Activated naive CD8-positive, alpha-beta T cell treated with anti-CD3 and anti-CD28 coated beads, Interleukin-2, amount 10 ng/mL, durations not matched to agents 7 days and 5 days (primary cell): Measurements from ENCODE around the gene IRS1. TPM values are rescaled to one million over a fixed set of nuclear protein-coding genes. Genes with fewer than 3 reads are reported as not detected.

Source experiments
- ATAC-seq: fragments of 150-1000 bp; cut with Tn5 transposase; one replicate; pipeline ENCODE4 v1.10.0; 2021; ENCODE audit warnings: low read depth, moderate library complexity
- POLR2A ChIA-PET: fragments of 350-600 bp; sonication (Branson Sonifier 250); formaldehyde crosslinking; loops from one replicate; lab custom pipeline; 2021; ENCODE audit warnings: antibody characterized with exemption; lab: Charles Lee
- DNase-seq: peaks from one replicate; pipeline ENCODE4 v3.0.0; 2021
- H3K27ac Mint-ChIP-seq: one replicate; pipeline ENCODE4 v1.8.0; 2022; ENCODE audit warnings: mild to moderate bottlenecking, mixed read lengths
- H3K27me3 Mint-ChIP-seq: one replicate; pipeline ENCODE4 v1.8.0; 2022; ENCODE audit warnings: mild to moderate bottlenecking, moderate library complexity, mixed read lengths
- H3K36me3 Mint-ChIP-seq: one replicate; pipeline ENCODE4 v1.8.0; 2021; ENCODE audit warnings: mild to moderate bottlenecking, mixed read lengths
- H3K4me1 Mint-ChIP-seq: one replicate; pipeline ENCODE4 v1.8.0; 2021; ENCODE audit warnings: mixed read lengths
- H3K4me3 Mint-ChIP-seq: one replicate; pipeline ENCODE4 v1.8.0; 2022; ENCODE audit warnings: mild to moderate bottlenecking, moderate library complexity, mixed read lengths
- H3K9me3 Mint-ChIP-seq: one replicate; pipeline ENCODE4 v1.8.0; 2021; ENCODE audit warnings: mixed read lengths
- total RNA-seq, 2 experiments: library from RNA; stranded (reverse); gene quantifications; one replicate each; pipeline ENCODE4 v1.2.3, GENCODE V29; 2021

Gene IRS1
- total RNA-seq, 2 experiments from 2014 or later = 6.5 to 8.0 TPM

DNA sequence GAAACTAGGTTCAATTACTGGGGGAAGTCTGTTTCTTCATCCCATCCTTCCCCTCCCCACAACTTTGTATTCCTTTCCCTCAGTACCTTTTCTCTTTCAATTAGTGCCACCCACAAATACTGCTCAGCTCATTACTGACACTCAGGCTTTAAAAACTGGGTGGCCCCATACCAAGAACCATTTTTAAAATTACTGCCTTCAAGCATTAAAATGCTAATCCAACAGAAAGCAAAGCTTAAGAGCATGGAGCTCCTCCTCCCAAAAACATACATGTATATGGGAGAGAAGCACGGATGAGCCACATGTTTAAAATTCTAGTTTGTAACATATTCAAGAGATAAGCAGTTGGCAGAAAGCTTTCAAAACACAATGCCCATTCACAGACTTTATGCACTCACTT, 44.0 kb downstream of the IRS1 start:
- no peak overlapping the region for H3K27ac Mint-ChIP-seq
- ATAC-seq (no peak), DNase-seq (no peak)
- no peaks in the 10 kb centered on the region for H3K27me3 Mint-ChIP-seq
- POLR2A ChIA-PET = no interaction called here
- no peak overlapping the region for H3K4me3 Mint-ChIP-seq
- peaks cover 1% of the 10 kb centered on the region for H3K36me3 Mint-ChIP-seq
- H3K4me1 Mint-ChIP-seq = peaks cover 2% of the 10 kb centered on the region
- H3K9me3 Mint-ChIP-seq = no peaks in the 10 kb centered on the region

DNA sequence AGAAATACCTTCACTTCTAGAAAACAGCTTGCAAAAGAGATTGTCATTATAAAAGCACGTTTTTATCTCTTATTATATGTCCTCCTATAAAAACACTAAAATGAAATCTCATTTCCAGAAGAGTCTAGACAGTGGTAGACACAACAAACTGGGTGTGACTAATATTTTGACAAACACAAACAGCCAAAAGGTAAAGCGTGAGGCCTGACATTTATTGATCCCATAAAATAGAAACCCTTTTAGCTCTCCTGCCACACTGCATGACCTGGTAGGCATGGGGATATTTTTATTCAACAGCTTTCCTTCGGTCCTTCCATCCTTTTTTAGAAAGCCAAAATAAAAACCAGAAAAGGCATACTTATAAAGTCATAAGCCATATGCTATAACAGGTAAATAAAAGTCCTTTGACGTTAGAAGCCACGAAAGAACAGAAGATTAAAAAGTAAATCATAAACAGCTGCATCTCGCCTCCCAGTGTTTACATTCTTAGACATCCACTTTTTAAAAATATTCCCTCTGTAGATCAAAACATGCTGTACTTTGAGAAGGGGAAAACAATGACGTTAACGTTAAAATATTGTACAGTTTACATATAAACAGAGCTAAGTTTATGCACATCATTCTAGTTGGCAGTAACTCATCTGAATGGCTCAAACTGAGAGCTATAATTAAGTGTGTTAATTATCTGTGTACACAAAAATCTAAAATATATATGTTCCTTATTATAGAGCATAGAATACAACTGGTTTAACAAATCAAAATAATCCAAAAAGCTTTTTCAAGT, 44.6 kb downstream of the IRS1 start:
- peaks cover 1% of the 10 kb centered on the region for H3K36me3 Mint-ChIP-seq
- no peaks in the 10 kb centered on the region for H3K27me3 Mint-ChIP-seq
- H3K27ac Mint-ChIP-seq = no peak overlapping the region
- peaks cover 2% of the 10 kb centered on the region for H3K4me1 Mint-ChIP-seq
- DNase-seq (no peak), ATAC-seq (no peak)
- no peak overlapping the region for H3K4me3 Mint-ChIP-seq
- H3K9me3 Mint-ChIP-seq = peaks cover 2% of the 10 kb centered on the region
- POLR2A ChIA-PET = no interaction called here

DNA sequence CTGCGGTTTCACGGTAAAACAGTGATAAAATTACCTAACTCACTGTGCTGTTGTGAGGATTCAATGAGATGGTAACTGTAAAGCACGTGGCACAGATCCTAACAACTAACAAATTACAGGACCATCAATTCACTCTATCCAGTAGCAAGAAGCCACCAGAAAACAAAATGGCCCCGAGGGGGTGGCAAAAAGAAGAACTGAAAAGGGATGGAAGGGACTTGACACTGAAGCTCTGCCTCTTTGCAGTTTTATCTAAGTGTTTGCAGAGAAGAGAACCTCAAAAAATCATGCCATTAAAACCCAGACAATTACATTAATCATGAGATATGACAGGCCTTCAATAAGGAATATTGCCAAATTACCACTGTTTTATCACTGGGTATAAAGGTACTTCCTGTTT, 46.7 kb downstream of the IRS1 start:
- POLR2A ChIA-PET = no interaction called here
- no peak for DNase-seq
- Mint-ChIP-seq H3K4me1 (peaks cover 2% of the 10 kb centered on the region), H3K4me3 (no peak overlapping the region), H3K36me3 (peaks cover 9% of the 10 kb centered on the region), H3K27ac (no peak overlapping the region), H3K9me3 (peaks cover 2% of the 10 kb centered on the region), H3K27me3 (no peaks in the 10 kb centered on the region)
- ATAC-seq = no peak

DNA sequence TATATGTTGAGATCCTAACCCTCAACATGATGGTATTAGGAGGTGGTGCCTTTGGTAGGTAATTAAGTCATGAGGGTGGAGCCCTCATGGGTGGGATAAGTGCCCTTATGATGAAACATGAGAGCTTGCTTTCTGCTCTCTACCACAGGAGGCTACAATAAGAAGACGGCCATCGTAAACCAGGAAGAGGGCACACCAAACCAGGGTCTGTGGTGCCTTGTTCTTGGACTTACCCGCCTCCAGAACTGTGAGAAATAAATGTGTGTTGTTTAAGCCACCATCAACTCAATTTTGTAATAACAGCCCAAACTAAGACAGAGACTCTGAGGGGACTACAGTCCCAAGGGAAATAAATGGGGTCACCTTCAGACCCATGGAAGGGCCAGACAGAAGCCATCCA, 52.3 kb downstream of the IRS1 start:
- no peak for ATAC-seq
- Mint-ChIP-seq H3K36me3 (peaks cover 13% of the 10 kb centered on the region), H3K27ac (no peak overlapping the region), H3K9me3 (peaks cover 3% of the 10 kb centered on the region), H3K4me3 (no peak overlapping the region), H3K27me3 (no peaks in the 10 kb centered on the region), H3K4me1 (peaks cover 3% of the 10 kb centered on the region)
- DNase-seq = no peak
- POLR2A ChIA-PET = no interaction called here

DNA sequence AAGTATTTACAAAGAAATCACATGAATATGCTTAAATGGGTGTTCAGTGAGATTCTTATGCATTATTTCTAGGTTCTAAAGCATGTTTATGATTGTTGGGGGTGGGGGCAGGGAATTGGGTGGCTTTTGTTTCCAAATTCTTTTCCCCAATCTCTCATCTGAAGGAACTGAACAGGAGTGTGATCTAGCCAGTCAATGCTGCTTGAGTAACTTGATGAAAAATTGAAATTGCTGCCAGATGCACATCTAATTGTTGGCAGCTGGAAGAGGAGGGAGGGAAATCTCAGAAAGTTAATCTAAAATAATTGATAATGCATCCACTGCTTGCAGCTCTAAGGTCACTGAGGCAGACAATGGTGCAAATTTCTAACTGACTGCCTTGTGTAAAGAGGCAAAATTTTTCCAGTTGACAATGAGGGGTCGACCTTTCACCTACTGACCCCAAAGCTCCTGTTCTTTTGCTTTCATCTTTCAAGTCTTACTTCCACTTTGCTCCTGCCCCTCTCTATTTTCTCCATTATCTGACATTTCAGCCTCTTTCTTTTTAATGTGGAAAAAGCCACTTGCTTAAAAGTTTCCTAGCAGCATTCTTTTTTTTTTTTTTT, 53.3 kb downstream of the IRS1 start:
- H3K4me3 Mint-ChIP-seq = no peak overlapping the region
- DNase-seq = no peak
- H3K27ac Mint-ChIP-seq = no peak overlapping the region

DNA sequence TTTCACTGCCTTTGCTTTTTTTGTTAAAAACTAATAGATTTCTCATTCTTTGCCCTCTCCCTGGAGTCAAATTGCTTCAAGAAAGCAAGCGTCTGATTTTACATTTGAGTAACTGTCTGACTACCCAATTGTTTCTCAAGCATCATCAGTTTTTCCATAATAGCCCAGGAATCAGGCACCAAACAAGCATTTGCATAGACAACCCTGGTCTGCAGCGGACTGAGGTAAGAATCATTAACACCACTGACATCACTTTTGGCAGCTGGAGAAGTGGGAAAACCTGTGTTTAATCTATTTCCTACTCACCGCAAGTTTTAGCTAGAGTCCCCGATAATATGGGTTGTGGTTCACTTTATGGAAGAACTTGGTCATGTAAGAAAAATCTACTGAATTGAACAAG, 55.7 kb downstream of the IRS1 start:
- peaks cover 7% of the 10 kb centered on the region for H3K4me1 Mint-ChIP-seq
- H3K9me3 Mint-ChIP-seq = peaks cover 1% of the 10 kb centered on the region

More for the DNA sequence above, 53.3 kb downstream of the IRS1 start:
- ATAC-seq = no peak
- Mint-ChIP-seq H3K27me3 (no peaks in the 10 kb centered on the region), H3K36me3 (peaks cover 13% of the 10 kb centered on the region), H3K9me3 (peaks cover 3% of the 10 kb centered on the region), H3K4me1 (peaks cover 7% of the 10 kb centered on the region)
- POLR2A ChIA-PET = interaction anchor here (0.7 kb wide), 1 partner anchor 46 kb away, joined by 4 read pairs; no protein-coding TSS in a partner anchor

GRCh38 chr2:226742347-226742746, 57.3 kb downstream of the IRS1 start:
- Mint-ChIP-seq H3K27me3 (no peaks in the 10 kb centered on the region), H3K27ac (no peak overlapping the region), H3K4me3 (no peak overlapping the region), H3K36me3 (peaks cover 1% of the 10 kb centered on the region), H3K4me1 (peaks cover 7% of the 10 kb centered on the region), H3K9me3 (peaks cover 1% of the 10 kb centered on the region)
- POLR2A ChIA-PET = no interaction called here
- ATAC-seq (no peak), DNase-seq (no peak)

More for the DNA sequence above, 55.7 kb downstream of the IRS1 start:
- no peak for DNase-seq
- no peak overlapping the region for H3K4me3 Mint-ChIP-seq
- no peak for ATAC-seq
- no peak overlapping the region for H3K27ac Mint-ChIP-seq
- no peaks in the 10 kb centered on the region for H3K27me3 Mint-ChIP-seq
- peaks cover 4% of the 10 kb centered on the region for H3K36me3 Mint-ChIP-seq
- POLR2A ChIA-PET = no interaction called here

GRCh38 chr2:226740039-226740648, 59.5 kb downstream of the IRS1 start:
- no peaks in the 10 kb centered on the region for H3K27me3 Mint-ChIP-seq
- H3K4me1 Mint-ChIP-seq = peaks cover 6% of the 10 kb centered on the region
- no peaks in the 10 kb centered on the region for H3K9me3 Mint-ChIP-seq
- H3K4me3 Mint-ChIP-seq = no peak overlapping the region
- POLR2A ChIA-PET = no interaction called here
- H3K36me3 Mint-ChIP-seq = peaks cover 4% of the 10 kb centered on the region
- no peak overlapping the region for H3K27ac Mint-ChIP-seq
- ATAC-seq (no peak), DNase-seq (no peak)

- ATAC-seq (no peak), DNase-seq (no peak)
- POLR2A ChIA-PET = no interaction called here
- H3K36me3 Mint-ChIP-seq = peaks cover 4% of the 10 kb centered on the region
- H3K4me1 Mint-ChIP-seq = peaks cover 6% of the 10 kb centered on the region
- no peak overlapping the region for H3K27ac Mint-ChIP-seq
- H3K9me3 Mint-ChIP-seq = no peaks in the 10 kb centered on the region
- no peak overlapping the region for H3K4me3 Mint-ChIP-seq
- no peaks in the 10 kb centered on the region for H3K27me3 Mint-ChIP-seq
Observed at GRCh38 chr2:226739545-226740030, 60.0 kb downstream of the IRS1 start.

DNA sequence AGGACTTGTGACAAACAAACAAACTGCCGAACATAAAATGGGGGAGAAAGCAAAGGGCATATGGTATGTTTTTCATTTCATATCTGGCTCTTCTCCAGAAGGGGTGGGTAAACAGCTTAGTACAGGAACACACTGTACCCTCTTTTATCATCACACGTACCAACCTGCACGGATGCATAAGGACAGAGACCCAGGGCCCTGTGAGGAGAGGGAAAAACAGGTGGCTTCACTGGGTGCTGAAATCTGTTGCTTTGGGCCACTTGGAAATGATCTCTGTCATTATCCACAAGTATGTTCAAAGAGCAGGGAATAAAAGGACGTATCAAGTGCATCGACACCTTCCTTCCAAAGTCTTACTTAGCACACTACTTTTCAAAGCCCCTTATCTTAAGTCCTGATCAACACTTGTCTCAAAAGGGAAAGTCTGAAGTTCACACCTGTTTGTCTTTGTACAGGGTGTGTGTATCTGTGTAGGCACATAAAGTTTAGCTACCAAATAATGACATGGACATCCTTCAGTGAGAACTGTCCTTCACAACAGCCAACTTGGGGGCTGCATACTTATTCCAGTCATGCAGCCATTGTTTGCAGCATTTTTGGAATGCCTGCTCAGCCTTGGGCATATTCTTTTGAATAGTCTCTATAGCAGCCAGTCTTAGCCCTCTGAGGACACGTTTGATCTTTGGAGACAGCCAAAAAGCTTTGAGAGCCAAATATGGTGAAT, 60.6 kb downstream of the IRS1 start:
- no peak overlapping the region for H3K27ac Mint-ChIP-seq
- ATAC-seq = no peak
- POLR2A ChIA-PET = no interaction called here

GRCh38 chr2:226738191-226738820, 61.3 kb downstream of the IRS1 start:
- POLR2A ChIA-PET = no interaction called here
- peaks cover 6% of the 10 kb centered on the region for H3K4me1 Mint-ChIP-seq
- no peak overlapping the region for H3K27ac Mint-ChIP-seq
- peaks cover 4% of the 10 kb centered on the region for H3K36me3 Mint-ChIP-seq
- H3K9me3 Mint-ChIP-seq = no peaks in the 10 kb centered on the region
- no peak overlapping the region for H3K4me3 Mint-ChIP-seq
- ATAC-seq (no peak), DNase-seq (no peak)
- no peaks in the 10 kb centered on the region for H3K27me3 Mint-ChIP-seq

More for the DNA sequence above, 60.6 kb downstream of the IRS1 start:
- no peak for DNase-seq
- Mint-ChIP-seq H3K4me3 (no peak overlapping the region), H3K27me3 (no peaks in the 10 kb centered on the region), H3K4me1 (peaks cover 6% of the 10 kb centered on the region), H3K9me3 (no peaks in the 10 kb centered on the region), H3K36me3 (peaks cover 4% of the 10 kb centered on the region)

DNA sequence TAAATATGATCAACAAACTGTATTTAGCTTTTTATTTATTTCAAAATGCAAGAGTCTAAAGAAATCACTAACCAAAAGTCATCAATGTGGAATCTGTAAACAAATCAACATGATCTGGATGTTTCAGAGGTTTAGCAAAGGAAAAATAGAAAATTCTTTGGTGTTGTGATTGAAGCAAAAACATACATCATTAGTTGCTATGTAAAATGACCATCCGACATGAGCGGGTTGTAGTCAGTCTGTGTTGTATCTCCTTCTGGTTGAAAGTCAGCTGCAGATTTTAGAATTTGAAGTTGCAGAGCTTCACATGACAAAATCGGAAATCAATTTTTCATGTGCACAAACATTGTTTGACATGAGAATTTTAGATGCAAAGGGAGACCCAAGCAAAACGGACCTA, 63.2 kb downstream of the IRS1 start:
- no peak for ATAC-seq
- DNase-seq = no peak
- POLR2A ChIA-PET = no interaction called here
- Mint-ChIP-seq H3K4me3 (no peak overlapping the region), H3K27ac (no peak overlapping the region), H3K9me3 (no peaks in the 10 kb centered on the region), H3K36me3 (peaks cover 2% of the 10 kb centered on the region), H3K4me1 (no peaks in the 10 kb centered on the region), H3K27me3 (no peaks in the 10 kb centered on the region)
